ENCODE measurements around the gene ERICH3. TPM values are rescaled to one million over a fixed set of nuclear protein-coding genes. Genes with fewer than 3 reads are reported as not detected.

ERICH3 gene
- total RNA-seq, 2 experiments from 2014 or later = not detected

DNA sequence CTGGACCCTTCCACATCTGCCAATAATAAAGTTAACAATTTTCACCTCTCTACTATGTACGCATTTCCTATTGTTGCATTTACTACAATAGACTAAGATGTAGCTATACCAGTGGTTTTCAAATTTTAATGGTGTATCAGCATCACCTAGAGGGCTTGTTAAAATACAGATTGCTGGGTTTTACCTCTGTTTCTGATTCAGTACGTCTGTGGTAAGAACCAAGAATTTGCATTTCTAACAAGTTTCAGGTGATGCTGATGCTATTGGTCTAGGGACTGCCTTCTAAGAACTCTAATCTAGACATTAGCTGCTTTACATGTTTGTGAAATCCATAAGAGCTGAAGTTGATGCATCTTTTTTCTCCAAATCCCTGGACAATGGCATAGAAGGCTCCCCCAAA is 59.7 kb downstream of the ERICH3 start:
- POLR2A ChIA-PET = no interaction called here
- no peak for ATAC-seq
- no peaks in the 10 kb centered on the region for H3K4me1 Mint-ChIP-seq (ENCODE audit: low read depth)
- H3K9me3 Mint-ChIP-seq (ENCODE audit: insufficient read depth) = no peaks in the 10 kb centered on the region
- CTCF ChIA-PET = no interaction called here
- DNase-seq = no peak
- no peaks in the 10 kb centered on the region for H3K27me3 Mint-ChIP-seq (ENCODE audit: low read depth)
- no peak overlapping the region for H3K27ac Mint-ChIP-seq
- H3K36me3 Mint-ChIP-seq (ENCODE audit: low read depth) = no peaks in the 10 kb centered on the region
- H3K4me3 Mint-ChIP-seq = no peak overlapping the region

DNA sequence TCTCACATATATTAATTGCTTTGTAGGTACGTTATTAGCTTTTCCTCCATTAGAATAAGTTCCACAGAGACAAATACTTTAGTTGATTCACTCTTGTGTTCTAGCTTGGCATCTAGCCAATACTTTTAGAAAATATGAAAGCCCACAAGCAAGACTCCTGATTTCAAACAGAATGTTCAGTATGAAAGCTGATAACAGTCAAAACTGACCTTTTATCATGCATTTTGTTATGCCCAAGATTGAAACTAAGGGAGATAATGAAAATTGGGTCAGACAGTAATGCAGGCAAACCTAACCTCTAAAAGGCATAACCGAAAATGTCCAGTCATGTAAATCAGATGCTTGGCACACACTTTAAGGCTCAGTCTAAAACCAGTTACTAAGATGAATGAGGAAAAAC is 61.7 kb downstream of the ERICH3 start:
- CTCF ChIA-PET = no interaction called here
- Mint-ChIP-seq H3K4me1 (ENCODE audit: low read depth) (no peaks in the 10 kb centered on the region), H3K27me3 (ENCODE audit: low read depth) (no peaks in the 10 kb centered on the region)

DNA sequence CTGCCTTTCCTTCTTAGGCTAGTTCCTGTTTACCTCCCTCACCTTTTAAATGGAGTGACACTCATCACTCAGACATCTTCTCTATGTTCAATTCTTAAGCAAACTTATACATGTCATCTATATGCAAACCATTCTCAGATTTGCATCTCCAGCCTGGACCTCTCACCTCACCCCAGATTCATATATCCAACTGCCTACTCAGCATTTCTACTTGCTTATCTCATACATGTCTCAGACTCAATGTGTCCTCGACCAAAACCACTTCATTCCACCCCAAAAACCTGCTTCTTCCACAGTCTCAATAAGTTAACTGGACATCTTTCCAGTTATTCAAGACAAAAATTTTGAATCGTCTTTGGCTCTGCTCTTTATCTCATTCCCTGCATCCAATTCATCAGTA is 62.6 kb downstream of the ERICH3 start:
- no peaks in the 10 kb centered on the region for H3K9me3 Mint-ChIP-seq (ENCODE audit: insufficient read depth)
- CTCF ChIA-PET = no interaction called here
- no peaks in the 10 kb centered on the region for H3K27me3 Mint-ChIP-seq (ENCODE audit: low read depth)
- H3K36me3 Mint-ChIP-seq (ENCODE audit: low read depth) = no peaks in the 10 kb centered on the region
- no peak for ATAC-seq
- H3K27ac Mint-ChIP-seq = no peak overlapping the region
- no peak overlapping the region for H3K4me3 Mint-ChIP-seq
- POLR2A ChIA-PET = no interaction called here
- H3K4me1 Mint-ChIP-seq (ENCODE audit: low read depth) = no peaks in the 10 kb centered on the region
- no peak for DNase-seq

More for the DNA sequence above, 61.7 kb downstream of the ERICH3 start:
- DNase-seq (no peak), ATAC-seq (no peak)
- no peak overlapping the region for H3K27ac Mint-ChIP-seq
- no peaks in the 10 kb centered on the region for H3K36me3 Mint-ChIP-seq (ENCODE audit: low read depth)
- no peak overlapping the region for H3K4me3 Mint-ChIP-seq
- POLR2A ChIA-PET = no interaction called here
- H3K9me3 Mint-ChIP-seq (ENCODE audit: insufficient read depth) = no peaks in the 10 kb centered on the region

DNA sequence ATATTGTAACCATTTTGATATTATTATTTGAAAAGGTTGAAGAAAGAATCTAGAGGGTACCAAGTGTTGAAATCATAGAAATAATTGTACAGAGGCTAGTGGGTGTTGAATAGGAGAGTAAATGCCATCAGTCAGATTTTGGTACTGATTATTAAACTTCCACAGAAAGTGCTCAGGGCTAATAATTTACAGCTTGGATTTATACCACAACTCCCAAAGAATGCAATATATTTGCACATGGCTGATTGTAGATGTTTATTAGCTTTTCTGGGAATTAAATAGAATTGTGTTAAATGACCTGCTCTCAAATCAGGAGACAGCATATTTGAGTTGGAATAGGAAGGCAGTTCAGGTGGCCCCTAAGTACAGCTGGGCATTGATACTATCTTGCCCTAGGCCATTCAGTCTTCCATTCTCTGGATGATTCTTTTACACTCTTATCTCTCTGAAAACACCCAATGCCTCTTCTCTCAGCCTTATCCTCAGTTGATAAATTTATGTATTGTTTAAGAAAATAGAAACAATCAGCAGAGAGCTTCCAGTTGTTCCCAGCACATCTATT is 63.7 kb downstream of the ERICH3 start:
- H3K4me1 Mint-ChIP-seq (ENCODE audit: low read depth) = no peaks in the 10 kb centered on the region
- ChIA-PET POLR2A (no interaction called here), CTCF (no interaction called here)
- H3K9me3 Mint-ChIP-seq (ENCODE audit: insufficient read depth) = no peaks in the 10 kb centered on the region
- ATAC-seq = no peak
- H3K36me3 Mint-ChIP-seq (ENCODE audit: low read depth) = no peaks in the 10 kb centered on the region
- no peak overlapping the region for H3K4me3 Mint-ChIP-seq
- H3K27ac Mint-ChIP-seq = no peak overlapping the region
- no peaks in the 10 kb centered on the region for H3K27me3 Mint-ChIP-seq (ENCODE audit: low read depth)
- no peak for DNase-seq

DNA sequence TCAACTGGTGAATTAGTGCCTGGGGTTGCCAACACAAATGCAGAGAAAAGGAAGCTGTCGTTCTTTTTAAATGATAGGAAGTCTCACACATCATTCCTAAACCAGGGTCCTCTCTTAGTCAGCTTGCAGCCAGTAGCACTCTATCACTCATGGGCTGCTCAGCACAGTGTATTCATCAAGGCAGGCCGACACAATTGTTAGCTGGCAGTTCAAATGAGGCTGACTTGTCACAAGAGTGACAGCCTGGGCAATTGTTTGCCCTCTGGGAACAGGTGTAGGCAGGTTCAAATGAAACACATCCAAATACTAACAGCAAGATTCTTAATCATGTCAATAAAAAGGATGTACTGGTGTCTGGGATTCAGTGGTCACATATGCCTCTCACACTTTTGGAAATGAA is 76.9 kb downstream of the ERICH3 start:
- DNase-seq = no peak
- no peak overlapping the region for H3K4me3 Mint-ChIP-seq
- no peaks in the 10 kb centered on the region for H3K4me1 Mint-ChIP-seq (ENCODE audit: low read depth)
- no peak overlapping the region for H3K27ac Mint-ChIP-seq
- ChIA-PET CTCF (no interaction called here), POLR2A (no interaction called here)
- no peaks in the 10 kb centered on the region for H3K36me3 Mint-ChIP-seq (ENCODE audit: low read depth)
- H3K9me3 Mint-ChIP-seq (ENCODE audit: insufficient read depth) = no peaks in the 10 kb centered on the region
- no peak for ATAC-seq
- H3K27me3 Mint-ChIP-seq (ENCODE audit: low read depth) = no peaks in the 10 kb centered on the region

DNA sequence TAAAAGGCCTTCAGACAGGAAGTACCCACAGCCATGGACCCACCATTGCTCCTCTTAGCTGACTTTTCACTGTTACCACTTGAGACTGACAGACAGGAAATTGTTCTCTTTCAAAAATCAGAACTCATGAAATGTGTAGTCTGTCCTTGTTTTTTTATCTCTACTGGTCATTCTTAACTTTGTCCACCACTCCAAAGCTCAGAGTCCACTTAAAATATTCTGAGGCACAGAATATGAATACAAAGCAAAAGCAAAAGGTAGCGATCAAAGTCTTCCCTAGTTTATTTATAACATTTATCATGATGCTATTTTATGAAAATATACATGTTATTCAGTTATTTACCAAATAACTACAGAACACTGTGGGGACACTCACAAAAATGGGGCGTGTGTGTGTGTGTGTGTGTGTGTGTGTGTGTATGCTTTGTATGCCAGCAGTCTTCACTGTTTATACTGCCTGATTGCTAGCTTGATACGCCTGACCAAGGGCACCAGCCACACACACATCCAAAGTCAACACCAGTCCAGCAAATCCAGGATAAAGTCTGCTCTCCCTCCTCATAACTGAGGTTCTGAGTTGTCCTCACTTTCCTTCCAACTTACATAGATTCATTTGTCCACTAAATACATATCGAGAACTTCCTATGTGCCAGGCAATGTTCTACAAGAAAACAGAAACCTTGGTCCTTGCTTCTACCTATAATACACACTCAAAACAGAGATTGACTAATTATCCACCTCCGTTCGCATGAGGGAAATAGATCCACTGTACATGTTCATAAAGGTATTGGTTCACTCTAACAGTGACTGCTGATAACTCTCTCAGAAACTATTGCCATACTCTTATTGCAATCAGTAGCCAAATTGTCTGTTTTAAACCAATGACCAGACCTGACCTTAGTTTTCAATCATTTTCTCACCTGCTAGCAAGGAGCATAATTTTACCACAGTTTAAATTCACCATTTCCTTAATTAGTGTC is 79.4 kb downstream of the ERICH3 start:
- no peak overlapping the region for H3K4me3 Mint-ChIP-seq
- CTCF ChIA-PET = no interaction called here
- H3K36me3 Mint-ChIP-seq (ENCODE audit: low read depth) = no peaks in the 10 kb centered on the region
- H3K4me1 Mint-ChIP-seq (ENCODE audit: low read depth) = no peaks in the 10 kb centered on the region
- H3K9me3 Mint-ChIP-seq (ENCODE audit: insufficient read depth) = no peaks in the 10 kb centered on the region
- DNase-seq = no peak
- H3K27ac Mint-ChIP-seq = no peak overlapping the region
- no peak for ATAC-seq
- no peaks in the 10 kb centered on the region for H3K27me3 Mint-ChIP-seq (ENCODE audit: low read depth)
- POLR2A ChIA-PET = no interaction called here

DNA sequence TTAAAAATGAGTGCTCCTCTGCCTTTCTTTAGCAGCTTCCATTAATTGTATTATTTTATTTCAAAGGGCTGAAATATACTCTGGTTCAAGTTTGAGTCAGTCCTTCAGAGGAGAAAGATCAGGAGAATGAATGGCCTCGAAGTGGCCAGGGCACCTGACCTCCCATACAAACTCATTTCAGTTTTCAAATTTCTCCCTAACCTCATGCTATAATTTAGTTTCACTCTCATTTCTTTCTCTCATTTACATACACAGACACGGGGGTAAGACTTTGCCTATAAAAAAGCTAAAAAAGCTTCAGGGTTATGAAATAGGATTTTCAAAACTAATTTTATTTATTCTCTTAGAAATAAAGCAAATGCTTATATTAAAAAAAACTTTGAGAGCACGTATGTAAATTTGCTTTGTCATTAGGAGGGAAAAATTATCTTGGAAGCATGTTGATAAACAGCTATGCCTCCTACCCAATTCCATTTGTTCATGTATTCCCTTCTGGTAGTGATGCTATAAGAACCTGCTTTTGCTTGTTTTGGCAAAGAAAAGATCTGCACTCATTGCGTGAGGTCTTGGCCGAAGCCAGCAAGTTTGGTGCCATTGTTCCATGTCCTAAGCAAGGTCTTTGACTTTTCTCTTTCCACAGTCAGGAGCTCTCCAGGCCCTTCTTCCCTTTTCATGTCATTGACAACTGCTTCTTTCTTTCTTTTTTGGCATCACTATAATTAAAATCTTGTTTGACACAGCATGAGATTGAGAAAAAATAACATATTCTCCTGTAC is 80.8 kb downstream of the ERICH3 start:
- H3K27ac Mint-ChIP-seq = no peak overlapping the region
- CTCF ChIA-PET = no interaction called here
- no peaks in the 10 kb centered on the region for H3K27me3 Mint-ChIP-seq (ENCODE audit: low read depth)
- no peak overlapping the region for H3K4me3 Mint-ChIP-seq
- POLR2A ChIA-PET = no interaction called here
- DNase-seq (no peak), ATAC-seq (no peak)
- no peaks in the 10 kb centered on the region for H3K9me3 Mint-ChIP-seq (ENCODE audit: insufficient read depth)
- no peaks in the 10 kb centered on the region for H3K36me3 Mint-ChIP-seq (ENCODE audit: low read depth)
- H3K4me1 Mint-ChIP-seq (ENCODE audit: low read depth) = no peaks in the 10 kb centered on the region

DNA sequence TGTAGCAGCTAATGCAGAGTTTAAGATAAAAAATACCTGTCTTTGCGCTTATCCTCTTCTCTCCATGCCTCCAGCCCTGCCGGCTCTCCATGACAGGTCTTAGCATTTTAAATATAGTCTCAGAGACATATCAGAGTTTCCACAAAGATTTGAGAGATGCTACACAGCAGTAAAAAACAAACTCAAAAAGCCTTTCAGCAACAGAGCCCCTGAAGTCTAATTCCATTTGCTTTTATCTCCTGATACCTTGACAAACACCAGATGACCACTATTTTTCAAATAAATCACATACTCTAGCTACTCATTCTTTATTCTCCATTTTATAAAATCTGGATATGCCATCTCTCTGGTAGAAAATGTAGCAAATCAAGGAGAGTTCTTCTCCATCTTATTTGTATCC is 81.6 kb downstream of the ERICH3 start:
- POLR2A ChIA-PET = no interaction called here
- Mint-ChIP-seq H3K4me3 (no peak overlapping the region), H3K9me3 (ENCODE audit: insufficient read depth) (no peaks in the 10 kb centered on the region), H3K27me3 (ENCODE audit: low read depth) (no peaks in the 10 kb centered on the region), H3K36me3 (ENCODE audit: low read depth) (no peaks in the 10 kb centered on the region), H3K4me1 (ENCODE audit: low read depth) (no peaks in the 10 kb centered on the region), H3K27ac (no peak overlapping the region)
- DNase-seq (no peak), ATAC-seq (no peak)
- CTCF ChIA-PET = no interaction called here

DNA sequence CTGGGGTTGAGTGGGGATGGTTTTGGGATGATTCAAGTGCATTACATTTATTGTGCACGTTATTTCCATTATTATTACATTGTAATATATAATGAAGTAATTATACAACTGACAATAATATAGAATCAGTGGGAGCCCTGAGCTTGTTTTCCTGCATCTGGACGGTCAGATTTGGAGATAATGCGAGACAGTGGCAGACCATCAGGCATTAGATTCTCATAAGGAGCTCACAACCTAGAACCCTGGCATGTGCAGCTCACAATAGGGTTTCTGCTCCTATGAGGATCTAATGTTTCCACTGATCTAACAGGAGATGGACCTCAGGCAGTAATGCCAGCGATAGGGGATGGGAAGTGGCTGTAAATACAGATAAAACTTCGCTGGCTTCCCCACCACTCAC is 83.3 kb downstream of the ERICH3 start:
- H3K9me3 Mint-ChIP-seq (ENCODE audit: insufficient read depth) = no peaks in the 10 kb centered on the region
- no peaks in the 10 kb centered on the region for H3K27me3 Mint-ChIP-seq (ENCODE audit: low read depth)
- ATAC-seq = no peak
- CTCF ChIA-PET = no interaction called here
- no peak for DNase-seq
- no peaks in the 10 kb centered on the region for H3K36me3 Mint-ChIP-seq (ENCODE audit: low read depth)
- POLR2A ChIA-PET = no interaction called here
- H3K27ac Mint-ChIP-seq = no peak overlapping the region
- no peak overlapping the region for H3K4me3 Mint-ChIP-seq
- no peaks in the 10 kb centered on the region for H3K4me1 Mint-ChIP-seq (ENCODE audit: low read depth)

DNA sequence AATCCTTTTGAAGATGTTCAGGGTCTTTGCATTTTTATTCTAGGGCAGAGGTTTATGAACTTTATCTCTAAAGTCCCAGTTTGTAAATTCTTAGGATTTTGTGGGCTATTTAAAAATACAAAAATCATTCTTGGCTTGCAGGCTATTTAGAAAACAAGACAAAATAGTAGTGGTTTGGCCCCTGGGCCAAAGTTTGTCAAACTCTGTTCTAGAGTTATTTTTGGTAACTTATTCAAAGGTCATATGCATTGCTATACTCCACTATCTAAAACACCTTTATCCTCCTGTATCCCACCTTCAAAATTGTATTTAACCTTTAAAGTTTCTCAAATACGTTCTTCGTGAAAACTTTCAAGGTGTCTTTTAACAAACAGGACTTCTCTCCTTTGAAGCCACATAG is 85.7 kb downstream of the ERICH3 start:
- ChIA-PET POLR2A (no interaction called here), CTCF (no interaction called here)
- no peaks in the 10 kb centered on the region for H3K4me1 Mint-ChIP-seq (ENCODE audit: low read depth)
- H3K27ac Mint-ChIP-seq = no peak overlapping the region
- no peaks in the 10 kb centered on the region for H3K36me3 Mint-ChIP-seq (ENCODE audit: low read depth)
- no peak for ATAC-seq
- H3K9me3 Mint-ChIP-seq (ENCODE audit: insufficient read depth) = no peaks in the 10 kb centered on the region
- DNase-seq = no peak
- H3K27me3 Mint-ChIP-seq (ENCODE audit: low read depth) = peaks cover 4% of the 10 kb centered on the region
- H3K4me3 Mint-ChIP-seq = no peak overlapping the region

DNA sequence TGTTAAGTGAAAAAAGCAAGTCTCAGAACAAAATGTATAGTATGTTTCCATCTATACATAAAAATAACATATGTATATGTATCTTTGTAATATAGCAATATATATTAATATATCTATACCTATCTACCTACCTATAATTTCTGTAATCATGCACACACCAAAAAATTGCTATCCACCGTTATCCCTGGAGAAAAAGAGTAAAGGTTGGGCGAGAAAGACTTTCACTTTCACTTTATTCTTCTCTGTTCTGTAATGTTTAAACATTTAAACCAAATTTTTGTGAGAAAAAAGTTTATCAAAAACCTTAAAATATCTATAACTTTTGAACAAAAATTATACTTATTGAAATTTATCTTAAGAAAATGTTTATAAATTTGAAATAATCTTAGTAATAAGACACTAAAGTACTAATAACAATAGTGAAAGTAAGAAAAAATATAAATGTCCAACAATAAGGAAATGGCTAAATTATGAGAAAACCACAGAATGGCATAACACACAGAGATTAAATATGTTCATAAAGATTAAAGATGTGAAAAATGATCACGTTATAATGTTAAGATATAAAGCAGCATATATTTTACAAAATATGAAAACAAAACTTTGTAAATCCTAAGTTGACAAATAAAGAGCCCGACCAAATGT is 87.2 kb downstream of the ERICH3 start:
- POLR2A ChIA-PET = no interaction called here
- Mint-ChIP-seq H3K27me3 (ENCODE audit: low read depth) (peaks cover 4% of the 10 kb centered on the region), H3K4me1 (ENCODE audit: low read depth) (no peaks in the 10 kb centered on the region), H3K36me3 (ENCODE audit: low read depth) (no peaks in the 10 kb centered on the region), H3K27ac (no peak overlapping the region), H3K9me3 (ENCODE audit: insufficient read depth) (no peaks in the 10 kb centered on the region), H3K4me3 (peak overlapping the region; percentile 40)
- CTCF ChIA-PET = no interaction called here
- DNase-seq (no peak), ATAC-seq (no peak)

DNA sequence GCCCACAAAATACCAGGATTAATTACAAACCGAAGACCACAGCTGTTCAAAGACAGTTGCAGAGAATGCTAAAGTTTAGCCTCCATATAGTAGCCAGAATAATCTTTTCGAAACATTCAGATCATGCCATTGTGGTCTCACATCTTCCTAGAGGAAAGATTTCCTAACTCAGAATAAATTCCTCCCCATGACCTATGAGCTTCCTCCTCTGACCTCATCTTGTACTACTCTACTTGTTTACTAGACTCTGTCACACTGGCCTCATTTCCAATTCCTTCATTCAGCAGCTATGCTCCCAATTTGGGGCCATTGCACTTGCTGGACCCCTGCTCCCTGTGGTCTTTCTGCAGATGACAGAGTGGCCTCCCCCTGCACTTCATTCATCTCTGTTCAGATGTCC is 89.4 kb downstream of the ERICH3 start:
- H3K9me3 Mint-ChIP-seq (ENCODE audit: insufficient read depth) = no peaks in the 10 kb centered on the region
- ChIA-PET POLR2A (no interaction called here), CTCF (no interaction called here)
- no peak overlapping the region for H3K4me3 Mint-ChIP-seq
- no peaks in the 10 kb centered on the region for H3K36me3 Mint-ChIP-seq (ENCODE audit: low read depth)
- ATAC-seq (no peak), DNase-seq (no peak)
- peaks cover 4% of the 10 kb centered on the region for H3K27me3 Mint-ChIP-seq (ENCODE audit: low read depth)
- H3K4me1 Mint-ChIP-seq (ENCODE audit: low read depth) = peaks cover 5% of the 10 kb centered on the region
- H3K27ac Mint-ChIP-seq = no peak overlapping the region
